Left cardiac atrium (tissue), 4 donors: ENCODE measurements around the gene GSG1L. TPM values are rescaled to one million over a fixed set of nuclear protein-coding genes. Genes with fewer than 3 reads are reported as not detected.

Experiments
- ATAC-seq, 2 donors: fragments of 200-7000 bp; cut with Tn5 transposase; one replicate each; pipeline ENCODE4 v1.9.1; 2020; ENCODE audit warnings: mild to moderate bottlenecking in 2 of 2, moderate library complexity in 2 of 2
- DNase-seq: peaks from one replicate; pipeline ENCODE4 v3.0.0-alpha.2; 2020
- intact Hi-C, 2 donors: fragments of 100-400 bp; cut with DNase I; formaldehyde crosslinking; loops; one replicate each; pipeline versions ENCODE4 v1.14.1 to v1.15.1; 2022 to 2023
- long read RNA-seq: library from polyadenylated mRNA; unstranded; transcript quantifications from one replicate; pipeline ENCODE4 v2.0.0, GENCODE V29; 2021
- total RNA-seq, 2 donors: library from RNA; stranded (reverse); fragmentation: NEBNext Ultra II Directional; extraction: Animal tissue kit (Norgen Biotek cat#: 25700); gene quantifications; one replicate each; pipeline ENCODE4 v1.2.1, GENCODE V29; 2021
- donor health status: DM: no; HTN: yes; CAD: no.
- donor health status: DM: no; HTN: yes; CAD: no; lungs with severe emphysema.
- donor health status: DM: yes; HTN: yes; CAD: no.
- donor health status: Dilated cardiomyopathy.

The GSG1L gene
- total RNA-seq: 10 to 100 TPM; 10.5 to 63.9 TPM
- long read RNA-seq, partial matches to known transcripts: 0 of 2 reads
- long read RNA-seq, other reads (novel, unspliced or antisense): 2 of 2 reads

- DNase-seq (no peak), ATAC-seq (peak; percentile 25 to 60)
- intact Hi-C loops: loop anchor here (10.0 kb wide), 1 partner anchor 429 kb away; no protein-coding TSS in a partner anchor
These were observed at the start of gene GSG1L for GRCh38 chr16:28063591-28064061. TSS of gene GSG1L (minus strand) at chr16:28063714. CDS start at chr16:28063424, 290 bp downstream.

DNA sequence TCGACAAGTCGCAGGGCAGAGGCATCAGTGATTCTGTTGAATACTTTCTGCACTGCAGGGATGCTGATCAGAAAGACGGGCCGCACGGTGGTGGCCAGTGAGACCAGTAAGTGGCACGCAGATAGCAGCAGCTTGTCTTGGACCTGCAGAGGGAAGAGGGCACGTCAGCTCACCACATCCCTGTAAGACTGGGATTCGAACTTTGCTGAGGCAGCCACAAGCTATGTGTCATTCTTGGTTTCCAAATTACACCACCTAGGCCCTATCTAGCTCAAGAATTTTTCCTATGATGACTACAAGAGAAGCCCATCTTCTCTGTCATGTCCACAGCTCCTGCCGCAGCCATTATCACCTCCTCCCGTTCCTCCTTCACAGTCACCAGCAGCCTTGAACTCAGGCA, 49.4 kb upstream of the GSG1L start:
- intact Hi-C loops: no loop called here
- ATAC-seq: no peak
- DNase-seq: no peak

DNA sequence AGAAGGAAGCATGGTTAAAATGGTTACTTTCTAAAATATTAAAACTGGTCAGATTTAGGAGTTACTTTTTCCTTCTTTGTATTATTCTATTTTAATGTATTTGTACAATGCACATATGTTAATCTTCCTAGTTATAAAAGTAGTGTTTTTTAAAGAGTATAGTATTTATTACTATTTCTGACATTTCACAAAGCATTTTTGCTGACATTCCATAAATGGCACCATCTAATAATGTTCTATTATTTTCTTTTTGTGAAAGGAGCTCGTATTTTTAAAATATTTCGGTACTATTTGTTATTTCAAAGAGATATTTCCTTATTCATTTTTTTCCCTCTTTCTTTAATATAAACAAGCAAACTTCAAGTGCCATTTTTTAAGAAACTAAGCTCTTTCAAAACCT, 47.5 kb upstream of the GSG1L start:
- DNase-seq (no peak), ATAC-seq (no peak)
- intact Hi-C loops: no loop called here

DNA sequence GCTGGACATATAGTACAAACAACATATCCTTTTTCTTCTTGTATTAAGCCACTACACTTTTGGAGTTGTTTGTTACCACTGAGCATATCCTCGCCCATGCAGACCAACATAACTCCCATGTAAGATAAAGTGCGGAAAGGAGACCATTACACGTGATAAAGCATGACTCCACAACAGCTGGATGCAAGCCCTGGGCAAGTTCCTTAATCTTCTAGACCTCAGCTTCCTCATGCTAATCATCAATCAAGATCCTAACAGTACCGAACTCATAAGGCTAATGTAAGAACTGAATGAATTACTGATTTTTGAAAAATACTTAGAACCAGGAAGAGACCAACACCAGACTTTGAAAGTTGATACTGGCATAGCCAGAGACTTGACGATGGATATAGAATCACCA, 47.0 kb upstream of the GSG1L start:
- intact Hi-C loops: no loop called here
- no peak for DNase-seq
- peak; percentile 41 to 62 for ATAC-seq

- intact Hi-C loops: no loop called here
- ATAC-seq (peak in 1 of 2 donors; percentile 45), DNase-seq (no peak)
These were observed 46.6 kb upstream of the GSG1L start for GRCh38 chr16:28110074-28110473.

DNA sequence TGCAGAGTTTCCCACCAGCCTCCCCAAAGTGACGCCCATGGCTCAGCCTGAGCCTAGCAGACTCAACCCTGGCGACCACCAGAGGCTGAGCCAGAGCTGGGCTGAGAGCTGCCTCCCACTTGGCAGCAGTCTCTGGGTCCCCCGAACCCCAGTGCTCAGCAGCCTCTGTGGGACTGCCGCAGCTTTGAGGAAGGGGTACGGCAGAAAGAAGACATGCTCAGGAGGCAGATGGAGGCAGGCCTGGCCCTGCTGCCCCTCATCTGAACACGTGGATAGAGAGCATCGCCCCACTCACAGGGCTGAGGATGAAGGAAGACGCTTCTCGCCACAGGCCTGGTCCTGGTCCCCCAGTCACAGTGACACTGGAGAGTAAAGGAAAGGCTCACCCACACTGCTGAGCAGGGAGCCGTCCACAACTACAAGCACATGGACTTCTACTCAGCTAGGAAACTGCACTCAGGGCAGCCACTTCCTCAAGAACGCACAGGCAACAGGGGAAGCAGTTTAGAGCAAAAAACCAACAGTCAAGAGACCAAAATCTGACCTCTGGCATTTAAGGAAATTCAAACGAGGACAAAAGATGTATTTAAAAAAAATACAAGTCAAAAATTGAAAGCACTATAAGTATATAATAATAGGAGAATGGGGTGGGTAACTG, 45.2 kb upstream of the GSG1L start:
- no peak for ATAC-seq
- intact Hi-C loops: no loop called here
- DNase-seq: no peak

- intact Hi-C loops: no loop called here
- ATAC-seq: no peak
- no peak for DNase-seq
These were observed 43.7 kb upstream of the GSG1L start for GRCh38 chr16:28107232-28107631.

- ATAC-seq (no peak), DNase-seq (no peak)
- intact Hi-C loops: no loop called here
These were observed 43.1 kb upstream of the GSG1L start for GRCh38 chr16:28106467-28107215.

- ATAC-seq: no peak
- intact Hi-C loops: no loop called here
- no peak for DNase-seq
These were observed 42.4 kb upstream of the GSG1L start for GRCh38 chr16:28105954-28106353.

- no peak for ATAC-seq
- DNase-seq: no peak
- intact Hi-C loops: no loop called here
These were observed 41.8 kb upstream of the GSG1L start for GRCh38 chr16:28105297-28105696.

DNA sequence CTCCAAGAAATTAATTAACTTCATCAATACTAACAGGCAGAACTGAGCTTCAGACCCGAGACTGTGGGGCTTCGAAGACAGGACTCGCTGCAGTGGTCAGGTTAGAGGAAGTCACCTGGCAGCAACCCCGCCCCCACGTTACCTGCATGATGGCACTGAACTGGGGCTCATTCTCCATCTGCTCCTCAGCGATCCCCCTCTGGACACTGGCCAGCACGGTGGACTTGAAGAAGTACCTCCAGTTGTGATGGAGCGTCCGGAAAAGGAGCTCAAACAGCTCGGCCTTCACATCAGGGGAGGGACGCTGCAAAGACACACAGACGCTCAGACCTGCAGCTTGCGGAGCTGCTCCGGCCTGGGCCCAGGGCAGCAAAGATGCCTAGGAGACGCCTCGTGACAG, 40.9 kb upstream of the GSG1L start:
- intact Hi-C loops: no loop called here
- DNase-seq: no peak
- no peak for ATAC-seq

GRCh38 chr16:28103516-28104170, 40.1 kb upstream of the GSG1L start:
- no peak for ATAC-seq
- DNase-seq: no peak
- intact Hi-C loops: no loop called here

DNA sequence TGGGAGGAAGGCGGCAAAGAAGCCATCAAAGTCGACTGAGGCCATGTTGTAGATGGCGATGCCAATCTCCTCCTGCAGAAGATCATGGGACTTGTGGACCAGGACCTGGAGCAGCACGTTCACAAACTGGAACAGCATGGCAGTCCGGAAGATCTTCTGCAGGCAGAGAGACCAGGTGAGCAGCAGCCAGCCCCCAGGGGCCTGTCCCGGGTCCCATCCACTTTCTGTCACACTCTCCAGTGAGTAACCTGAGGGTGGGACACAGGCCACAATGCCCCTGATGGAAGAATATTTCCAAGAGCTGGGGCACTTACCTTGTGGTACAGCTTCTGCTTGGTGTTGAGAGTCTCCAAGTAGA, 38.0 kb upstream of the GSG1L start:
- ATAC-seq (no peak), DNase-seq (no peak)
- intact Hi-C loops: no loop called here

DNA sequence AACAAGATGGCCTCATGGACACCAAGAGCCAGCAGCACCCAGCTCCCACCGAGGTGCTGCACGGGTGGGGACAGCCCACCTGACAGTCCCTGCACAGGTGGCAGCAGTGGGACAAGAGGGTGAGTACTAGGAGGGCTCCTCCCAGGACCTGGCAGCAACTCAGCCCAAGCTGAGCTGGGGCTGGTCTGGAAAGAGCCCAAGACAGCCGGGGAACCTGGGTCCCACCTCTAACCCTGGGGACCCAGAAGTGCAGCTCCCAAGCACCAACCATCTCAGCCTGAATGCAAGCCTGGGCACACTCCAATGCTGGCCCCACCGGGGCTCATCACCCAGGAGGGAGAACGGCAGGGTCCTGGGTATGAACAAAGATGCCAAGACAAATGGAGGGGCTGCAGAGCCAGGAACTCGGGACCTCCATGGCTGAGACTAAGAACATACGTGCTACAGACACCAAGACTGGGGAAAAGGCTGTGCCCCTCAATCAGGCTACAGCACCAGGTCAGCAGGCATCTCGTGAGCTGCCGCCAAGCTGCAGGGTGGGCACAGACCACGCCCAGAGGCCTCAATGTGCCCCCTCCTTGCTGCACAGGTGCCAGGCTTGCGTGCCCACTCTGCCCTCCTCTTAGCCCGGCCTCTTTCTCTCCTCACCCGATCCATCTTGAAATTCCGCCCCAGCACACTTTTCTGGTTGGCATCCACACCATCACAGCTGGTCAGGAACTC, 37.5 kb upstream of the GSG1L start:
- intact Hi-C loops: no loop called here
- DNase-seq (no peak), ATAC-seq (no peak)

DNA sequence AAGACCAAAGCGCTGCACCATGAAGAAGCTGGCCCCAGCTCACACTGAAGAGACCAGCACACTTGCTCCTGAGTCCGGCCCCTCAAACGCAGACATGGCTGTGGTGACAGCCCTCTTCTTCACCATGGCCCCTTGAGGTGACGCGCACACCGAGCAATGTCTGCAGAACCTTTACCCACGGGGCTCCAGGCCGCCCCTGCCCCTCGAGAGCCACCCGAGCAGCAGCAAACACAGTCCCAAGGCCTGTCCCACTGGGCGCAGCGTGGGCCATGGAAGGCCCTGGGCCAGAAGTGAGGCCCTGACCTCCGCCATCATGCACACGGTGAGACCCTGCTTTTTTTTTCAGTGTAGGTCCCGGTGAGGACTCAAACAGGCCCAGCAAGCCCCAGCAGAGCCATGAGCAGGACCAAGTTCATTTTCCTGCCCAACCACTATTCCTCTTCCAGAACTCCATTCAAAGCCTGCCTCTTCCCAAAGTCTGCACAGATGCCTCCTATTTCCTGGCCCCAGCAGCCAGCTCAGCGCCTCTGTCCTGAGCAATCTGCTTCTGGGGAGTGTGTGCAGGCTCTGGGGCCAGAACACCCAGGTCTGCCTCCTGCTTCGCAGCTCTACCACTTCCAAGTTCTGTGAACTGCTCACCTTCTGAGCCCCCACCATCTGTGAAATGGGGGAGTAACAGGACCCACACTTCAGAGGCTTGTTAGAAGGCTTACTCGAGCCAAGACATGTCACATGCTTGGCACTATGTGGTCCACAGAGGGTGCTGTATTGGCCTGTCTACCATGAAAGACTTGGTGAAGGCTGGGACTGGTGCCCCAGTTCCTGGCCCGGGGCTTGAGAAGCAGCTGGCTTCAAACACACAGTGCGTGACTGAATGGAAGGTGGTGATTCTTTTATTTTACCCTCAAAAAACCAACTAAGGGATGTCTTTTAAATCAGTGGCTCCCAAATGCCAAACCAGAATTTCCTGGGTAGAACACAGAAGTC, 35.7 kb upstream of the GSG1L start:
- ATAC-seq: peak in 1 of 2 donors; percentile 23
- intact Hi-C loops: no loop called here
- DNase-seq: no peak

GRCh38 chr16:28098171-28098958, 34.9 kb upstream of the GSG1L start:
- peak in 1 of 2 donors; percentile 50 for ATAC-seq
- intact Hi-C loops: no loop called here
- DNase-seq: no peak

- intact Hi-C loops: no loop called here
- DNase-seq (no peak), ATAC-seq (no peak)
These were observed 33.7 kb upstream of the GSG1L start for GRCh38 chr16:28096983-28097899.
